ENCODE results near the gene DHRS4.
"Not testable (repeated sequence)": the region's sequence is repeated elsewhere in the genome, so short reads cannot be mapped to it uniquely, and the experiment has no call there.

The DHRS4 gene

GRCh38 chr14:23969481-23970282 is 16.1 kb downstream of the DHRS4 start:
- ATAC-seq (replicated peaks; ENCODE audit: extremely low read depth, poor library complexity, severe bottlenecking) (peak; percentile 75), DNase-seq (ENCODE audit: low spot score in 2 of 2) (peak in 1 of 2 donors; percentile 16)
- H3K4me1 Mint-ChIP-seq; H3K9me3 Mint-ChIP-seq; H3K4me3 Mint-ChIP-seq; H3K36me3 Mint-ChIP-seq (ENCODE audit: insufficient read depth); H3K27ac Mint-ChIP-seq (ENCODE audit: low read depth): not testable (repeated sequence)
- peaks cover 11% of the 10 kb centered on the region for H3K27me3 Mint-ChIP-seq

- Mint-ChIP-seq H3K4me3 (peak overlapping the region; percentile 43), H3K27me3 (peaks cover 11% of the 10 kb centered on the region)
- not testable (repeated sequence) for H3K9me3 Mint-ChIP-seq; H3K27ac Mint-ChIP-seq (ENCODE audit: low read depth); DNase-seq (ENCODE audit: low spot score in 2 of 2); H3K4me1 Mint-ChIP-seq; H3K36me3 Mint-ChIP-seq (ENCODE audit: insufficient read depth)
- peak; percentile 55 for ATAC-seq (replicated peaks; ENCODE audit: extremely low read depth, poor library complexity, severe bottlenecking)
Measured at GRCh38 chr14:23970283-23970659, 16.7 kb downstream of the DHRS4 start.

GRCh38 chr14:23973178-23973577 is 19.6 kb downstream of the DHRS4 start:
- H3K27me3 Mint-ChIP-seq: peaks cover 11% of the 10 kb centered on the region
- not testable (repeated sequence) for H3K27ac Mint-ChIP-seq (ENCODE audit: low read depth); H3K4me1 Mint-ChIP-seq; H3K36me3 Mint-ChIP-seq (ENCODE audit: insufficient read depth); H3K4me3 Mint-ChIP-seq; H3K9me3 Mint-ChIP-seq; DNase-seq (ENCODE audit: low spot score in 2 of 2); ATAC-seq (replicated peaks; ENCODE audit: extremely low read depth, poor library complexity, severe bottlenecking)

DNA sequence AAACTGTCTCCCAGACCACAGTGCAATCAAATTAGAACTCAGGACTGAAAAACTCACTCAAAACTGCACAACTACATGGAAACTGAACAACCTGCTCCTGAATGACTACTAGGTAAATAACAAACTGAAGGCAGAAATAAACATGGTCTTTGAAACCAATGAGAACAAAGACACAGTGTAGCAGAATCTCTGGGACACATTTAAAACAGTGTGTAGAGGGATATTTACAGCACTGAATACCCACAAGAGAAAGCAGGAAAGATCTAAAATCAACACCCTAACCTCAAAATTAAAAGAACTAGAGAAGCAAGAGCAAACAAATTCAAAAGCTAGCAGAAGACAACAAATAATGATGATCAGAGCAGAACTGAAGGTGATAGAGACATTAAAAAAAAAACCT is 20.5 kb downstream of the DHRS4 start:
- H3K4me3 Mint-ChIP-seq; DNase-seq (ENCODE audit: low spot score in 2 of 2); H3K4me1 Mint-ChIP-seq; H3K36me3 Mint-ChIP-seq (ENCODE audit: insufficient read depth); H3K27ac Mint-ChIP-seq (ENCODE audit: low read depth); ATAC-seq (replicated peaks; ENCODE audit: extremely low read depth, poor library complexity, severe bottlenecking); H3K9me3 Mint-ChIP-seq: not testable (repeated sequence)
- peaks cover 11% of the 10 kb centered on the region for H3K27me3 Mint-ChIP-seq

DNA sequence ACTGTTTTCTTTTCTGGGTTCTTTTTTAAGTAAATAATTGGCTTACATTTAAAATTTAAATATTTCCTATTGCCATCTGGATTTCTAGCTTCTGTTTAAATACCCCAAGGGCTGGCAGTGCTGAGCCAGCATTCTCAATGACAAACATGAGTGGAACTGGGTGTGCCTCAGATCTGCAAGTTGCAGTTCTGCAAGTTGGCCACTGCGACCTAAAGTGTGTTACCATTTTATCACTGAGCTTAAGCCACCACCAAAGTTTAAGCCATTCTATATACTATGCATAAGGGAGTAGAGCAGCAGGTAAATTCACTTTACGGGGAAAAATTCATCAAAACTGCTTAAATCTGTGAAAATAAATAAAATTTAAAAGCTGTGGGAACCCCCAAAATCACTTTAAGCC is 23.6 kb downstream of the DHRS4 start:
- not testable (repeated sequence) for H3K27ac Mint-ChIP-seq (ENCODE audit: low read depth); H3K27me3 Mint-ChIP-seq; H3K4me3 Mint-ChIP-seq; DNase-seq (ENCODE audit: low spot score in 2 of 2); H3K4me1 Mint-ChIP-seq; H3K9me3 Mint-ChIP-seq; H3K36me3 Mint-ChIP-seq (ENCODE audit: insufficient read depth)
- ATAC-seq (replicated peaks; ENCODE audit: extremely low read depth, poor library complexity, severe bottlenecking): peak; percentile 70

- not testable (repeated sequence) for H3K4me1 Mint-ChIP-seq; H3K27me3 Mint-ChIP-seq; DNase-seq (ENCODE audit: low spot score in 2 of 2); ATAC-seq (replicated peaks; ENCODE audit: extremely low read depth, poor library complexity, severe bottlenecking); H3K9me3 Mint-ChIP-seq; H3K4me3 Mint-ChIP-seq; H3K36me3 Mint-ChIP-seq (ENCODE audit: insufficient read depth); H3K27ac Mint-ChIP-seq (ENCODE audit: low read depth)
Measured at GRCh38 chr14:23981951-23982813, 28.6 kb downstream of the DHRS4 start.

DNA sequence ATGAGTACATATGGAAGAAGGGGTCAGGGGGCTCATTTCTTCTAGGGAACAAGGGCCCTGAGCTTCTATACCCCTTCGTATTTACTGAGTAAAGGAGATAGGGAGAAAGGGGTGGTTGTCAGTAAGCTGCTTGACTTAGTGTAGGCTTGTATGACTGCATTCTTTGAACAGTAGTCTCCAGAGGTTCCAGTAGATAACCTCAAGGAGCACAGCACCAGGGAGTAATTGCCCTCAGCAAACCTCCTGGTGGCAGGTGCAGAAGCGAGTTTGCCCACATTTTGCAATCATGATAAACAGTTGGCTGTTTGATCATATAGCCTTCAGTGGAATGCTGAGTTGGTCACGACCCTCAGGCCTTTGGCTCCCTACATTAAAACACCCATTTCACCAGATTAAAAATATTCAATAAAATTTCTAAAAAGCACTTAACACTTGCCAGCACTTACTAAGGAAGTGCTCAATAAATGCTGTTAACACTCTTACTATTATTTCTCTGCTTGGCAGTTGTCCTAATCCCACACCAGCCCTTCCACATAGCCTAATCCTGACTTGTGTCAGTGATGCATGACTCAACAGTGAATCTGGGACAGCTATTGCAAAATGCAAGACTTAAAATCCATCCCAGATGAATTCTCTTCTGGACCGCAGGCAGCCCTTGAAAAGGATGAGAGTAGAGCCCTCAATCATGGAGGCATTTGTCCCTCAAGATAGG is 31.5 kb downstream of the DHRS4 start:
- no peak for DNase-seq (ENCODE audit: low spot score in 2 of 2)
- no peak overlapping the region for H3K4me3 Mint-ChIP-seq
- H3K27ac Mint-ChIP-seq (ENCODE audit: low read depth): no peak overlapping the region
- peaks cover 19% of the 10 kb centered on the region for H3K4me1 Mint-ChIP-seq
- no peak for ATAC-seq (replicated peaks; ENCODE audit: extremely low read depth, poor library complexity, severe bottlenecking)
- H3K27me3 Mint-ChIP-seq: no peaks in the 10 kb centered on the region
- H3K9me3 Mint-ChIP-seq: no peaks in the 10 kb centered on the region
- H3K36me3 Mint-ChIP-seq (ENCODE audit: insufficient read depth): peaks cover 3% of the 10 kb centered on the region

DNA sequence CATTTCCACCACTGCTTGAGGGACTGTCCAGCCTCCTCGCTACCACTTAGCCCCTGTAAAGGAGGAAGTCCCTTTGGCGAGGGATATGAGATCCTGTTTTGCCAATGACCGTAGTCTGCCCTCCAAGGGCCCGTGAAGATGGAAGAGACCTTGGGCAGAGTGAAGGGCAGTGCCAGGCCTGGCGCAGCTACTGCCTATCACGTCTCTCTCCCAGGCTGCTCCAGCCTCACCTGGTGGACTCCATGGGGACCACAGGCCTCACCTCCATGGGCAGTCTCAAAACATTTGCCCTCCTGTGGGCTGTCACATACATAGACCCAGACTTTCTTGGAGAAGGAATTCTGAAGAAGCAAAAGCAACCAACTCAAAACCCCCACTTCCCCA is 34.6 kb downstream of the DHRS4 start:
- Mint-ChIP-seq H3K4me1 (peaks cover 26% of the 10 kb centered on the region), H3K4me3 (peak overlapping the region; percentile 82), H3K27ac (ENCODE audit: low read depth) (peak overlapping the region; percentile 89)
- not testable (repeated sequence) for DNase-seq (ENCODE audit: low spot score in 2 of 2); ATAC-seq (replicated peaks; ENCODE audit: extremely low read depth, poor library complexity, severe bottlenecking); H3K36me3 Mint-ChIP-seq (ENCODE audit: insufficient read depth); H3K9me3 Mint-ChIP-seq; H3K27me3 Mint-ChIP-seq

- not testable (repeated sequence) for H3K27me3 Mint-ChIP-seq
Measured at GRCh38 chr14:23988607-23989363, 35.2 kb downstream of the DHRS4 start, which contains the start of gene DHRS4L2. TSS of gene DHRS4L2 (plus strand) at chr14:23988929. CDS start at chr14:23988948, 19 bp downstream.

DNA sequence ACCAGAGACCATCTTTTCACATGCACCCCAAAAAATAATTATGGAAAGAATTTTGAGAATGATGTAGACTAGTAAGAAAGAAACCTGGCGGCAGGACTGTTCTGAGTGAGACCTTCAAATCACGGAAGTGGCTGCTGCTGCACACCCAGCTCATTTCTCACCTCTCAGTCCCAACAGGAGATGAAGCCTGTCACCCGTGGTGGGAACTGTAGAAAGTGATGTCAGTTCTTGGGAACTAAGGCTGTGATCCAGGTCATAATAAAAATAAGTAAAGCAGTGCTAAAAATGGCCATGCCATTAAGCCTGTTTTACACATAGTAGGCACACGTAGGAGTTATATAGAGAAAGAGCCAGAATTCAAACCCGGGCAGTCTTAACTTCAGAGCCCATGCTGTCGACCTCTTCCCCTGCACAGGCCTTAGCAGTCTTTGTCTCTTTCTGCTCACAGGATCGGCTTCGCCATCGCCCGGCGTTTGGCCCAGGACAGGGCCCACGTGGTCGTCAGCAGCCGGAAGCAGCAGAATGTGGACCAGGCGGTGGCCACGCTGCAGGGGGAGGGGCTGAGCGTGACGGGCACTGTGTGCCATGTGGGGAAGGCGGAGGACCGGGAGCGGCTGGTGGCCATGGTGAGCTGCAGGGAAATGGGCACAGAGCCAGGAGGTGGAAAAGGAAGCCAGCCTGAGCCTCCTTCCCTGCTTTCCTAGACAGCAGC is 36.3 kb downstream of the DHRS4 start:
- ATAC-seq (replicated peaks; ENCODE audit: extremely low read depth, poor library complexity, severe bottlenecking): peak; percentile 54
- not testable (repeated sequence) for H3K27me3 Mint-ChIP-seq; H3K36me3 Mint-ChIP-seq (ENCODE audit: insufficient read depth); H3K9me3 Mint-ChIP-seq; DNase-seq (ENCODE audit: low spot score in 2 of 2)
- H3K4me3 Mint-ChIP-seq: peak overlapping the region; percentile 82
- H3K27ac Mint-ChIP-seq (ENCODE audit: low read depth): peak overlapping the region; percentile 89
- peaks cover 26% of the 10 kb centered on the region for H3K4me1 Mint-ChIP-seq

More at GRCh38 chr14:23988607-23989363, 35.2 kb downstream of the DHRS4 start, which contains the start of gene DHRS4L2:
- DNase-seq (ENCODE audit: low spot score in 2 of 2) (peak; percentile 51 to 52), ATAC-seq (replicated peaks; ENCODE audit: extremely low read depth, poor library complexity, severe bottlenecking) (peak; percentile 85)
- H3K4me1 Mint-ChIP-seq: peaks cover 26% of the 10 kb centered on the region
- not testable (repeated sequence) for H3K36me3 Mint-ChIP-seq (ENCODE audit: insufficient read depth); H3K9me3 Mint-ChIP-seq
- H3K27ac Mint-ChIP-seq (ENCODE audit: low read depth): peak within 1 kb of the TSS; percentile 89
- H3K4me3 Mint-ChIP-seq: peak within 1 kb of the TSS; percentile 82

- peaks cover 26% of the 10 kb centered on the region for H3K4me1 Mint-ChIP-seq
- H3K9me3 Mint-ChIP-seq; H3K36me3 Mint-ChIP-seq (ENCODE audit: insufficient read depth); DNase-seq (ENCODE audit: low spot score in 2 of 2); H3K27me3 Mint-ChIP-seq; H3K4me3 Mint-ChIP-seq; H3K27ac Mint-ChIP-seq (ENCODE audit: low read depth); ATAC-seq (replicated peaks; ENCODE audit: extremely low read depth, poor library complexity, severe bottlenecking): not testable (repeated sequence)
Measured at GRCh38 chr14:23990961-23991360, 37.4 kb downstream of the DHRS4 start.
